GM19397 (cell line): Measurements from ENCODE around the gene MFSD6.

Experiments
- ATAC-seq: cut with Tn5 transposase; IDR thresholded peaks from one replicate; pipeline ENCODE4 v1.9.1; 2021; ENCODE audit warnings: mild to moderate bottlenecking, moderate library complexity; ENCODE audit not compliant: unreplicated experiment

Gene MFSD6

GRCh38 chr2:190435031-190435670 lies 27.0 kb downstream of the MFSD6 start:
- ATAC-seq = no peak

GRCh38 chr2:190436557-190436956 lies 28.4 kb downstream of the MFSD6 start:
- no peak for ATAC-seq

GRCh38 chr2:190440113-190440512 lies 32.0 kb downstream of the MFSD6 start:
- no peak for ATAC-seq

GRCh38 chr2:190441564-190441963 lies 33.4 kb downstream of the MFSD6 start:
- ATAC-seq = no peak

GRCh38 chr2:190443055-190443454 lies 34.9 kb downstream of the MFSD6 start:
- no peak for ATAC-seq

GRCh38 chr2:190443778-190444481 lies 35.8 kb downstream of the MFSD6 start:
- ATAC-seq = no peak

GRCh38 chr2:190444976-190445375 lies 36.8 kb downstream of the MFSD6 start:
- no peak for ATAC-seq

GRCh38 chr2:190446193-190446592 lies 38.0 kb downstream of the MFSD6 start:
- ATAC-seq = no peak

- ATAC-seq = no peak
Measured at GRCh38 chr2:190446750-190447516, 38.8 kb downstream of the MFSD6 start.

GRCh38 chr2:190447766-190448165 lies 39.6 kb downstream of the MFSD6 start:
- ATAC-seq = no peak

GRCh38 chr2:190449925-190450324 lies 41.8 kb downstream of the MFSD6 start:
- ATAC-seq = no peak

- ATAC-seq = no peak
Measured at GRCh38 chr2:190450363-190450762, 42.2 kb downstream of the MFSD6 start.

GRCh38 chr2:190451561-190452176 lies 43.5 kb downstream of the MFSD6 start:
- no peak for ATAC-seq

- no peak for ATAC-seq
Measured at GRCh38 chr2:190452433-190452832, 44.3 kb downstream of the MFSD6 start.

GRCh38 chr2:190454795-190455194 lies 46.6 kb downstream of the MFSD6 start:
- no peak for ATAC-seq

GRCh38 chr2:190455358-190456095 lies 47.4 kb downstream of the MFSD6 start:
- no peak for ATAC-seq

- no peak for ATAC-seq
Measured at GRCh38 chr2:190456833-190457232, 48.7 kb downstream of the MFSD6 start.

GRCh38 chr2:190457256-190457655 lies 49.1 kb downstream of the MFSD6 start:
- no peak for ATAC-seq

- no peak for ATAC-seq
Measured at GRCh38 chr2:190458352-190459107, 50.4 kb downstream of the MFSD6 start.

- ATAC-seq = no peak
Measured at GRCh38 chr2:190459881-190460280, 51.7 kb downstream of the MFSD6 start.
